GM18505 (cell line): Measurements from ENCODE around the gene IREB2.

Experiments
- ATAC-seq: cut with Tn5 transposase; IDR thresholded peaks from one replicate; pipeline ENCODE4 v1.9.1; 2021; ENCODE audit not compliant: unreplicated experiment
- POLR2A ChIP-seq: IDR thresholded peaks from 4 replicates; pipeline ENCODE4 v1.6.1; 2011; ENCODE audit warnings: borderline replicate concordance; ENCODE audit not compliant: insufficient read depth, insufficient read length; ENCODE audit errors: extremely low read depth

The IREB2 gene

GRCh38 chr15:78449220-78449999 lies 11.4 kb downstream of the IREB2 start:
- no peak for TF ChIP-seq POLR2A
- ATAC-seq = no peak

- no peak for TF ChIP-seq POLR2A
- ATAC-seq = no peak
These were observed 12.4 kb downstream of the IREB2 start for GRCh38 chr15:78450285-78450858.

GRCh38 chr15:78452485-78452884 lies 14.5 kb downstream of the IREB2 start:
- no peak for ATAC-seq

GRCh38 chr15:78453447-78453846 lies 15.4 kb downstream of the IREB2 start:
- no peak for ATAC-seq
- TF ChIP-seq POLR2A = no peak

More at GRCh38 chr15:78452485-78452884, 14.5 kb downstream of the IREB2 start:
- TF ChIP-seq POLR2A = no peak

GRCh38 chr15:78454992-78455391 lies 17.0 kb downstream of the IREB2 start:
- no peak for ATAC-seq
- no peak for TF ChIP-seq POLR2A

DNA sequence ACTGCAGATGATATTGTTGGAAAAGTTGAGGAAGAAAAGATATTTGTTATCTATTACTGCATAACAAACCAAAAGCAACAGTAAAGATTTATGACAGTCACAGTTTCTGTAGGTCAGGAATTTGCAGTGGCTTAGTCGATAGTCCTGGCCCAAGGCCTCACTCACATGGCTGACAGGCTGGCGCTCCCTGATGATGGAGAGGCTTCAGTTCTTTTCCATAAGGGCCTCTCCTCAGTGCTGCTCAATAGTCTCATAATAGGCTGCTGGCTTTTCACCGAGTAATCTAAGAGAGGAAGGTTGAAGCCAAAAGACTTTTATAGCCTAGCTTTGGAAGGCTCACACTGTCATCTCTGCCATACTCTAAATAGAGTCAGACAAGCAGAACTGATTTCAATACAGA lies 17.7 kb downstream of the IREB2 start:
- no peak for TF ChIP-seq POLR2A
- no peak for ATAC-seq

GRCh38 chr15:78456426-78456825 lies 18.4 kb downstream of the IREB2 start:
- ATAC-seq = no peak
- TF ChIP-seq POLR2A = no peak

- TF ChIP-seq POLR2A = no peak
- ATAC-seq = no peak
These were observed 19.1 kb downstream of the IREB2 start for GRCh38 chr15:78457101-78457500.

DNA sequence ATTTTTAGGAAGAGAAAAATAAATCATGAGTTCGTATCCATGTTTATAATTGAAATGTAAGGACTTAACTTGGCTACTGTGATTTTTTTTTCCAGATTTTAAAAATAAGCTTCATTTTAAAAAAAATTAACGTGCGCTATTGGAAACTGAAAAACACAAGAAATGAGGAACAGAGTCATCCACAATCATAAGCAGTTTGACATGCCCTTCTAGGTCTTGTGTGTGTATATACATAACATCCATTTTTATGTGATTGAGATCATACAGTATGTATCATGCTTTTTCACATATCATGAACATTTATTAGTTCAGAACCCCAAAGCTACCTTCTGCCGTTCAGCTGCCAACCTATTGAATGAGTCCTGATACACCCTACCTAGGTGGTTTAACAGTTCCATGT lies 22.7 kb downstream of the IREB2 start:
- no peak for ATAC-seq
- TF ChIP-seq POLR2A = no peak

- no peak for TF ChIP-seq POLR2A
- no peak for ATAC-seq
These were observed 23.3 kb downstream of the IREB2 start for GRCh38 chr15:78461171-78461888.

DNA sequence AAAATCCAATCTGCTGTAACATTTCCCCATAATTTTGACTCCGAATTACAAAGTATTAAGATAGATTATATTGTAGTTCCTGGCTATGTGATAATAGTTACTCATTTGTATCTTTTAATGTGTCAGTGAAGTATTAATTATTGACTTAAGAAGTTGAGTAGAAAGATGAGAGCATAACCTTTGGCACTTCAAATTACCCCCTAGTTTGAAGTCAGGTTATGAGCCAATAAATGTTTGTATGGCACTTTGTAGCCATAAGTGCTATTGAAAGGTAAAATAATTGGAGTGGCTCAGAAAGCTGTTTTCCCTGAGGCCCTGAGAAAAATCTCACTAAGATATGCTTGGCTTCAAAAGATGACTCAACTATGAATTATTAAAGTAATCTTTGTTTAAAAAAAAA lies 31.0 kb downstream of the IREB2 start:
- ATAC-seq = no peak
- no peak for TF ChIP-seq POLR2A

- TF ChIP-seq POLR2A = no peak
- no peak for ATAC-seq
These were observed 39.3 kb downstream of the IREB2 start for GRCh38 chr15:78477295-78477694.

GRCh38 chr15:78479650-78480049 lies 41.6 kb downstream of the IREB2 start:
- no peak for ATAC-seq
- TF ChIP-seq POLR2A = no peak

GRCh38 chr15:78481917-78482316 lies 43.9 kb downstream of the IREB2 start:
- no peak for TF ChIP-seq POLR2A
- no peak for ATAC-seq
